Epithelial cell of proximal tubule (primary cell): ENCODE results near the gene ITPRIPL1. TPM values are rescaled to one million over a fixed set of nuclear protein-coding genes. Genes with fewer than 3 reads are reported as not detected.

ENCODE experiments used
- DNase-seq: peaks from one replicate; pipeline ENCODE4 v3.0.0-alpha.2; 2011; ENCODE audit warnings: low read depth
- H3K4me3 ChIP-seq: 2 replicates; pipeline ENCODE4 v1.5.1; 2011; ENCODE audit warnings: low read depth, mild to moderate bottlenecking, low read length
- total RNA-seq: library from RNA; depleted of rRNA; stranded (reverse); fragments of >200 nt; gene quantifications from 2 replicates; pipeline ENCODE4 v1.2.3, GENCODE V29; 2015
- TF ChIP-seq, protein P1 (sequence below): conservative IDR thresholded peaks from 2 replicates; pipeline ENCODE4 v1.5.1; 2012; ENCODE audit warnings: low read depth, mild to moderate bottlenecking, low read length

ITPRIPL1 gene
- total RNA-seq, 1 donor from 2014 or later, result 7.7 TPM

DNA sequence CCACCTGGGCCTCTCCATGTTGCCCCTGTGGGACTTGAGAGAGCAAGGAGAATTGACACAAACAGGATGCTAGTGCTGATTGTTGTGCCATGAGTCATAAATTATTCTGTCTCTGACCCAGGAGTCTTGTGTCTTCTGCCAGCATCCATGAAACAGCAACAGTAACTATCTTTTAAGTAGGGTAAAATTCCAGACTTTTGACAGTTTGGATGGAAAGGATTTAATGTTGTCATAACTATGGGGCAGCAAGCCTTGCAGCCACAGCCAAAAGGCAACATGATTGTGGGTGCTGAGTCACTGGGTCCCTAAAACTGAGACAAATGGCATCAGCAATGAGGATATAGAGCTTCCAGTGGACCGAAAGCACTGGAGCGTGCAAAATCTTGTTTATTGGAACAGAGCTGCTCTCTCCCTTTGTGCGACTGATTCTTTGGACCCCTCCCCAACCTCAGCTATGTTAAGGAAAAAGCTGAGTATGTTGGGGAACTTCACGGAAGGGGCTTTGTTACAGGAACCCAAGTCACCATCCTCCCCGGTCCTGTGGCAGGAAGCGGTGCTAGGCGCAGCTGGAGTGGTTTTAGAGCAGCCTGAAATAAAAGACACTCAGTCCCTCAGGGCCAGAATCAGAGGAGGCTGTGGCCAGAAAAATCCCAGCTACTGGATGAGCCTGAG, 9.6 kb upstream of the ITPRIPL1 start:
- H3K4me3 ChIP-seq, result no peak overlapping the region
- DNase-seq, result no peak
- TF ChIP-seq, protein P1, sequence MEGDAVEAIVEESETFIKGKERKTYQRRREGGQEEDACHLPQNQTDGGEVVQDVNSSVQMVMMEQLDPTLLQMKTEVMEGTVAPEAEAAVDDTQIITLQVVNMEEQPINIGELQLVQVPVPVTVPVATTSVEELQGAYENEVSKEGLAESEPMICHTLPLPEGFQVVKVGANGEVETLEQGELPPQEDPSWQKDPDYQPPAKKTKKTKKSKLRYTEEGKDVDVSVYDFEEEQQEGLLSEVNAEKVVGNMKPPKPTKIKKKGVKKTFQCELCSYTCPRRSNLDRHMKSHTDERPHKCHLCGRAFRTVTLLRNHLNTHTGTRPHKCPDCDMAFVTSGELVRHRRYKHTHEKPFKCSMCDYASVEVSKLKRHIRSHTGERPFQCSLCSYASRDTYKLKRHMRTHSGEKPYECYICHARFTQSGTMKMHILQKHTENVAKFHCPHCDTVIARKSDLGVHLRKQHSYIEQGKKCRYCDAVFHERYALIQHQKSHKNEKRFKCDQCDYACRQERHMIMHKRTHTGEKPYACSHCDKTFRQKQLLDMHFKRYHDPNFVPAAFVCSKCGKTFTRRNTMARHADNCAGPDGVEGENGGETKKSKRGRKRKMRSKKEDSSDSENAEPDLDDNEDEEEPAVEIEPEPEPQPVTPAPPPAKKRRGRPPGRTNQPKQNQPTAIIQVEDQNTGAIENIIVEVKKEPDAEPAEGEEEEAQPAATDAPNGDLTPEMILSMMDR, result no peak

DNA sequence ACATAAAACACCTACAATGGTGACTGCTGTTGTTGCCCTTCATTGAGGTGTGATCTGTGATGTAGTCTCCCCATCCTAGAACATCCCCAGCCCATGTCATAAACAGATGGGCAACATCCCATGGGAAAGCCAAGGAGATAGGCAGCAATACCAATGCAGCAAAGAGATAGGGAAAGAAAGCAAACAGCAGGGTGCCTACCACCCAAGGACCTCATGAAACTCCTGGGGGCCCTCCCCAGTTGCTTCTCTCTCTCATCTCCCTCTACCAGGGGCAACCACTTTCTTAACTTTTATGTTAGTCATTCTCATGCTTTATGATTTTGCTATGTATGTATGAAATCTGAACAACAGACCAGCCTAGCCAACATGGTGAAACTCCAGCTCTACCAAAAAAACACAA, 8.1 kb upstream of the ITPRIPL1 start:
- TF ChIP-seq, protein P1, result no peak
- no peak for DNase-seq

DNA sequence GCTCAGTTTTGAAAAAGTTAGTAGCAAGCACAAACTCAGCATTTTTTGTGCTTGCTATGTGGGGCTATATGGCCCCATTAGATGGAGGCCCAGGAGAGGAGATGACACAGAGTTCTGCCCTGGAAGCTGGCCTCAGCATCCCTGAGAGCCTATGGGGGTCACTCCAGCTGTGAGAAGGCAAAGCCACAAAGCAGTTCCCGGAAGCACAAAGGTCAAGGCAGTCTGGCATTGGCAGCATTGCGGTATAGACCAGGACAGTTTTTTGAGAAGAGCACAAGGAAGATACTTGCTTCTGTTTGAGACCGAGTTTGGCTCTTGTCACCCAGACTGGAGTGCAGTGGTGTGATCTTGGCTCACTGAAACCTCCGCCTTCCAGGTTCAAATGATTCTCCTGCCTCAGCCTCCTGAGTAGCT, 7.5 kb upstream of the ITPRIPL1 start:
- TF ChIP-seq, protein P1, result no peak

More for the DNA sequence above, 8.1 kb upstream of the ITPRIPL1 start:
- no peak overlapping the region for H3K4me3 ChIP-seq

DNA sequence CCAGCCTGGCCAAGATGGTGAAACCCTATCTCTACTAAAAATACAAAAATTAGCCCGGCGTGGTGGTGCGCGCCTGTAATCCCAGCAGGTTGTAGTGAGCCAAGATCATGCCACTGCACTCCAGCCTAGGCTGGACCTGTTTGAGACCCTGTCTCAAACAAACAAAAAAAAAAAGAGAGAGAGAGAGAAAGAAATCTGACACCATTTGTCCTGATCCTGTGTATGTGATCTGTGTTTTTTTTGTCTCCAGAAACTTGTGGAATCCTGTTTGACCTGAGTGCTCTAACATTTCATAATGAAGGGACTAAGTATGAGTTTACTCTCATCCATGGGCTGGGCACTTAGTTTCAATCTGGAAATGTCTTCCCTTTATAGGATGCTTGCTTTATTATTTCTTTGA, 6.4 kb upstream of the ITPRIPL1 start:
- no peak for DNase-seq
- H3K4me3 ChIP-seq, result no peak overlapping the region
- TF ChIP-seq, protein P1, result no peak

More for the DNA sequence above, 7.5 kb upstream of the ITPRIPL1 start:
- DNase-seq, result no peak
- no peak overlapping the region for H3K4me3 ChIP-seq

DNA sequence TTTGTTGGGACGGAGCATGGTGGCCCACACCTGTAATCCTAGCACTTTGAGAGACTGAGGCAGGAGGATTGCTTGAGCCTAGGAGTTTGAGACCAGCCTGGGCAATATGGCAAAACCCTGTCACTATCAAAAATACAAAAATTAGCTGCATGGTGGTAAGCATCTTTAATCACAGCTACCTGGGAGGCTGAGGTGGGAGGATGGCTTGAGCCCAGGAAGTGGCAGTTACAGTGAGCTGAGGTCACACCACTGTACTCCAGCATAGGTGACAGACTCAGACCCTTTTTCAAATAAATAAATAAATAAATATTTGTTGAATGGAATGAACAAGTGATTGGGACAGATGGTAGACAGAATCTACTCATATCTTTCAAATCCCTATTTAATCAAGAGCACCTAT, 5.7 kb upstream of the ITPRIPL1 start:
- no peak overlapping the region for H3K4me3 ChIP-seq

DNA sequence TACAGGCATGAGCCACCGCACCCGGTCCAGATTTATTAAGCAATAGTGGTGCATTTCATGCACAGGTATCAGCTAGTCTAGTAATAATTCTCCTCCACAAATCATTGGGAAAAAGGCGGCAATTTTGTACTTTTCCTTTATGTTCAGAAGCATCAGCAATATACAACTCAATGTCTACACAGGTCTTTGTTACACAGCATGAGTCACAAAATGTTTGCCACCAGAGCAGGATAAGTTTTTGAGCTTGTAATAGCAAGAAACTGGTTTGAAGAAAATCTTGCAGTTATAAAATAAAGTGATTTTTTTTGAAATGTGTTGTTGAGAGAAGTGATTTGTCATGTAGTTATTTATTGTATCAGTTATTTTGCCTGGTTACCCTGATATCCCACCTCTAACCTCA, 4.8 kb upstream of the ITPRIPL1 start:
- no peak overlapping the region for H3K4me3 ChIP-seq
- DNase-seq, result no peak
- TF ChIP-seq, protein P1, result no peak

More for the DNA sequence above, 5.7 kb upstream of the ITPRIPL1 start:
- no peak for DNase-seq
- TF ChIP-seq, protein P1, result no peak
